Endothelial cell of hepatic sinusoid (primary cell): ENCODE results near the gene DOCK2.
"Not testable (repeated sequence)": the region's sequence is repeated elsewhere in the genome, so short reads cannot be mapped to it uniquely, and the experiment has no call there.

ENCODE experiments used
- in situ Hi-C: cut with HindIII; loops from 2 replicates; pipeline ENCODE4 v1.10.0; 2017; ENCODE audit warnings: low sequenced_read_pairs

Gene DOCK2

DNA sequence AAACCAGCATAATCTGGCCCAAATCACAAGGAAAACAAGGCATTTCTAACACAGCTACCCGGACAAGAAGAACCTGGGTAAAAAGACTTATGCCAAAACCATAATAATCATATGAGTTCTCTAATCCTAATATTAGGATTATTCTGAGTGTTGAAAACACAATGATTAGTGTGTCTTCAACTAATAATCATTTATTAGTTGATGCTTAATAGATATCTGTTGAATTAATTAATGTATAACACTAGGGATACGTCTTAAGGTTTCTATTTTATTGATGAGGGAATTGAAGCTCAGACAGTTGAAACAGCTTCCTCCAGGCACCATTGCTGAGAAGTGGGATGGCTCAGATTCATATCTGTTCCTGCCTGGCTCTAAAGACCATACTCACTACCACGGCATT lies 112.2 kb downstream of the DOCK2 start:
- in situ Hi-C loops = no loop called here

DNA sequence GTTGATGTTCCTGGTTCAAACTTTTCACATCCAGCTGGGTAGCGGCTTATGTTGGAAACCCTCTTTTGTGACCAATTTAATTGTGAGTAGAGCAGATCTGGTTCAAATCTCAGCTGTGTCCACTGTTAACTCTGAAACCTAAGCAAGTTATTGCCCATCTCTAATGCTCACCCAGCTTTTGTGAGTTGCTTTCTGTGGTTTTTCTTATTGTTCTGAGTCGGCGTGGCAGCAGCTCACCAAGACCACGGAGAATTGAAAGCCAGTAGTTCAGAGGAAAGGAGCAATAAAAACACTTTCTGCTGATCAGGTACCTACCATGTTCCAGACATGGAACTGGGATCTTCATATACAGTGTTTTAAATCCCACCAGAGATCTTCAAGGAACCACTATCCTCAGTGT lies 114.4 kb downstream of the DOCK2 start:
- in situ Hi-C loops = no loop called here

DNA sequence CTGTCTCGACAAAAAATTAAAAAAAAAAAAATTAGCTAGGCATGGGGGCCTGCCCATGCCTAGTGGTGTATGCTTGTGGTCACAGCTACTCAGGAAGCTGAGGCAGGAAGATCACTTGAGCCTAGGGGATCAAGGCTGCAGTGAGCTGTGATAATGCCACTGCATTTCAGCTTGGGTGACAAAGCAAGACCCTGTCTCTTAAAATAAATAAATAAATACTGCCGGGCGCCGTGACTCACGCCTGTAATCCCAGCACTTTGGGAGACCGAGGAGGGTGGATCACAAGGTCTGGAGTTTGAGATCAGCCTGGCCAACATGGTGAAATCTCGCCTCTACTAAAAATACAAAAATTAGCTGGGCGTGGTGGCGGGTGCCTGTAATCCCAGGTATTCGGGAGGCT lies 115.5 kb downstream of the DOCK2 start:
- in situ Hi-C loops = not testable (repeated sequence)

DNA sequence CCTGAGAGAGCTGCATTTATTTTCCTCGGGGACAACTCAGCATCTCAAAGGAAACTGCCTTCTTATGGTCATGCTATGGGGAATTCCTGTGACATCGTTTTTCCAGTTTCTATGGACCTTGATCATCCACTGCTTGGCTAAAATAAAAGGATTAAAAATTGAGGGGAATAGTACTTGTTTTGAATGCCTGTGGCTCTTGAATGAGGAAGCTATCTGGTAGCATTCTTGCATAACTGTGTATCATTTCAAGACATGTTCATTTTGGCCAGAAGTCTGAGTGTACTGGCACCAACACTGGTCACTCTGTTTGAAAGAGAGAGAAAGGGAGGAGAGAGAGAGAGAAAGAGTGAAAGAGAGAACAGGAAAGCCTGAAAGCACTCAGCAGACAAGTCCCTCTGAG lies 116.7 kb downstream of the DOCK2 start:
- in situ Hi-C loops = no loop called here

DNA sequence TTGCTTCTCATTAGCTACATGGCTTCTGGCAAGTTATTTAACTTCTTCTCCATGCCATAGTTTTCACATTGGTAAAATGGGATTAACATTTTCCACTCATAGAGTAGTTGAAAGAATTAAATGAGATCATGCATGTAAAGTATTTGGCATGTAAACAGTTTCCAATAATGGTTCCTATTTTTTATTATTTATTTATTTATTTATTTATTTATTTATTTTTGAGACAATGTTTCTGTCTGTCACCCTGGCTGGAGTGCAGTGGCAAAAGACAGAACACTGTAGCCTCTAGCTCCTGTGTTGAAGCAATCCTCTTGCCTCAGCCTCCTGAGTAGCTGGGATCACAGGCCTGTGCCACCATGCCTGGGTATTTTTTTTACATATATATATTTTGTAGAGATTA lies 117.7 kb downstream of the DOCK2 start:
- in situ Hi-C loops = no loop called here

DNA sequence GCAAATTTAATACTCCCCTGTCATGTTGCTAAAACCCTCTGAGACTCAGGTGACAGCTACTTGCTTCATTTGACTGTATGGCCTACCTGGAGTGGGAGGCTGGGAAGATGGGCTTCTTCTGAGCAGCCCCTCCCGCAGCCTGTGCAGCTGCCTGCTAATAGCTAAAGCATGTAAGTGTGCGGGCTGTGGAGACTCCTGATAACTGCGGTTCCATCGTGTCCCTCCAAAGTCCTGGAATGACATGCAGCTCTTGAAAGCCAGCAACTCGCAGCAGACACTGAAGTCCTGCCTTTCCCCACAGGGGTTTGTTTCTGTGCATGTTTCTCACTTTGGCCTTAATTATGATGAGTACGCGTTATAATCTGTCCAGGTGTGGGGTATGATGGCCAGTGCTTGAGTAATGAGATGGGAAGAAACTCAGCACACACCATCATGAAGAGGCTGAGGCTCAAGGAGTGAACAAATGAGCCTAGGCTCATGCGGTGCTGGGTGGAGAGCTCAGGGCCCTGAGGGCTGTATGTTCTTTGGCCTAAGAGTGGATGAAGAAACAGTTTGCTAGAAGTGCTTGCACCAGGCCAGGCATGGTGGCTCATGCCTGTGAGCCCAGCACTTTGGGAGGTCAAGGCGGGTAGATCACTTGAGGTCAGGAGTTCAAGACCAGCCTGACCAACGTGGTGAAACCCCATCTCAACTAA lies 119.1 kb downstream of the DOCK2 start:
- in situ Hi-C loops = no loop called here

DNA sequence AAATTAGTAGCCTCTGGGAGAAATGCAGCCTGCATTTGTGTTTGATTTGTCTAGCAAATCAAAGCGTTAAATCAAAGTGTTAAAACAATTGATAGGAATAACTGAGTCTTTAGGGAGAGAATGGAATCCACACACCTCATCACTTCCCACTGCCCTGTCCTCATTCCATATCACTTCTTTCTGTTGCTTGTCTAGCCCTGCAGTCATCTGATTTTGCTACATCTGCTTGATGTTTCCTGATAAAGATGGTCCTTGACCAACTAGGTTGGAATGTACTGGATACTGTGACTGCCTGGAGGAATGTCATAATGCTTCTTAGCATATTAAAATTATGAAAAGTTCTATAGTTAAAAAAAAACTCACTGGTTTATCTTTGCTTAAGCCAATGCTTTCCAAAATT lies 119.9 kb downstream of the DOCK2 start:
- in situ Hi-C loops = no loop called here

DNA sequence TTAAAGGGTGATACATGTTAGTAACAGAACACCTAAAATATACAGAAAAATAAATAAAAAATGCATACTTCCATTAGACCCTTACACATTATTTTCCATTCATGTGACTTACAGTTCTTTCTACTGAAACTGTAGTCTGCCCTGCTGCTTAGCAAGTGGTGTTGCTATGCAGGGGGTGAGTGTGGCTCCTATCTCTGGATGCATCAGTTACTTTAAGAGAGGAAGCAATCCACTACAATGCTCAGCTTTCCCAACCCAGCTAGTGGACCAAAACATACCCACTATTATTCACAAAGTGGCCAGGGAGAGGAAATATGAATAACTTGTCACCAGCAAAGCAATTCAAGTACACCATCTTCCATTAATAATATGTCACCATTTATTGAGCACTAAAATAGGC lies 121.8 kb downstream of the DOCK2 start:
- in situ Hi-C loops = no loop called here

DNA sequence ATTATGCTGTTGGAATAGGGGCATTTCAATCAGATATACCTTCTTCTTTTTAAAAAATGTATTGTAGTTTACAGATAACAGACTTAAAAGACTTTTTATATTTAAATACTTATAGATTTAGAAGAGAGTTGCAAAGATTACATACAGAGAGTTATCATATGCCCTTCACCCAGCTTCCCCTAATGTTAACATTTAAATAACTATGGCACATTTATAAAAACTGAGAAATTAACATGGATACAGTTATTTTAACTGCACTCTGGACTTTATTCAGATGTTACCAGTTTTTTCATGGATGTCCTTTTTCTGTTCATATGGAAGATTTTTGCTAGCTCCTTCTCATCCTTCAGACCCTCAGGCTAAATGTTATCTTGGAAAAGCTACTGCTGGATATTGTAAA lies 123.2 kb downstream of the DOCK2 start:
- in situ Hi-C loops = no loop called here

DNA sequence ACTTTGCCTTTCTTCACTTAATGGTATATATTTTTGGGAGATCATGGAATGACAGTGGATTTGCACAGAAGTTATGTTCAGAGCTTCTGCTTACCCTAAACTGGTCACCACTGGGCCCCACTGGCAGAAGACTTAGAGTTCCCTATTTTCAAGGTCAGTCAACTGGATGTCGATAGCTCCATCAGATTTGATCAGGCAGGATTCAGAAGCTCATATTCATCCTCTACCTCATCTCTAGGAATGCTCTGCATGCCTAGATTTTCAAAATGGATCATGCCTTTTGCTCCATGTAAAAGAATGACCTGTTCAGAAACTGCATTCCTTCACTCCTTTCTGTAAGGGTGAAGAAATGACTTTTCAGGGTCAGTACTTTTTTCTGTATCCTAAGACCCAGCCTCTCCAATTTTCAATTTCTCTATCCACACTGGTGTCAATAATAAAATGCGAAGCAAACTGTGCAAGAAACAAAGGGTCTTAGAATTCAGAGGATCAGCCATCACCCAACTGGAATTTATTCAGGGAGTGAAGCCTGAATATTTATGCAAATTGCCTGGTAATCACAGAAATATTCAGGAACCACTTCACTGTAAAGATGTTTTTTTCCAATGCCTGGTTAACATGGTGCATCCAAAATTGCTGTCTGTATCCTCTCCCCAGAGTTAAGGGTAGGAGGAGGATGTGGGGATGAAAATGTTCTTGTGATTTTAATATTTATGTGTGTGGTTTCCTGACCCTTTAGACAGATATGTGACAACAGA lies 125.4 kb downstream of the DOCK2 start:
- in situ Hi-C loops = no loop called here

DNA sequence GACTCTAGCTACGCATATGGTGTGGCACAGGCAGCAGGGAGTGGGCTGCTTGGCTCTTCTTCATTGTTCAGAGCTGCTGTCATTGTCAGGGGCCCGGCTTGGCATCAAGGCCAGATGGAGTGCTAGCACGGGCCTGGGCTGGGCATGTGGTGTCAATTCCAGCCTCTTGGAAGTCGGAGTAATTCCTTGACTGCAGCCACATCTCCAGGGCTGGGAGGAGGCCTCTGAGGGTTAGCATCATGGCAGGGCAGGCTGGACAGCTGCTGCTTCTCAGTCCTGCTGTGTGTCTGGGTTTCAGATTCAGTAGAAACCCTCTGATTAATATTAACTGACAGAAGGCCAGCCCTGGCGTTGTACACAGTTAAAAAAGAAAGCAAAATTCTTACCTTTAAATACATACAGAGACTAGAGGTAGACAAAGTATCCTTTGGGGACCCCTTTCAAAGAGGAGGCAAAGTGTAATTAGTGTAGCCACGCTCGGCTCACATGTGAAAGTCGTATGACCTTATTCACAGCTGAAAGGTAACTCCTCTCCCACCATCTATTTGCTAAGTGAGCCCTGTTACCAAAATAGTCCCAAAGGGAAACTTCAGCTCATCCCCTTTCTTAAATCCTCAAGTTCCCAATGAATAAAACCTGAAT lies 126.4 kb downstream of the DOCK2 start:
- in situ Hi-C loops = no loop called here

DNA sequence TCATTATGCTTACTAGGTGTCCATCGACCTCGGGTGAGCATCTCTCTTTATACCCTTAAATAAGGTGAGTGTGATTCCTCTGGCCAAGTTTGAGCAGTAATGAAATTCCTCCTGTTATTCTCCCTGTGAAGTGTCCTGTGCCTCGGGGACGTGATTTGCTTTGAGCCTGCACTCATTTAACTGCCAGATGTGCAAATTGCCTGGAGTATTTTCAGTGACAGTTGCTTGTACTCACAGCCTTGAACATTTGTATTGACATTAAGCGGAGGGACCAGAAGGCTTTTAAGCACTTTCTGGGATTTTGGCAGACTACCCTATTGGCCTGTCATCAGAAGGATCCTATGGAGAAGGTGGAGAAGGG lies 126.9 kb downstream of the DOCK2 start:
- in situ Hi-C loops = no loop called here

DNA sequence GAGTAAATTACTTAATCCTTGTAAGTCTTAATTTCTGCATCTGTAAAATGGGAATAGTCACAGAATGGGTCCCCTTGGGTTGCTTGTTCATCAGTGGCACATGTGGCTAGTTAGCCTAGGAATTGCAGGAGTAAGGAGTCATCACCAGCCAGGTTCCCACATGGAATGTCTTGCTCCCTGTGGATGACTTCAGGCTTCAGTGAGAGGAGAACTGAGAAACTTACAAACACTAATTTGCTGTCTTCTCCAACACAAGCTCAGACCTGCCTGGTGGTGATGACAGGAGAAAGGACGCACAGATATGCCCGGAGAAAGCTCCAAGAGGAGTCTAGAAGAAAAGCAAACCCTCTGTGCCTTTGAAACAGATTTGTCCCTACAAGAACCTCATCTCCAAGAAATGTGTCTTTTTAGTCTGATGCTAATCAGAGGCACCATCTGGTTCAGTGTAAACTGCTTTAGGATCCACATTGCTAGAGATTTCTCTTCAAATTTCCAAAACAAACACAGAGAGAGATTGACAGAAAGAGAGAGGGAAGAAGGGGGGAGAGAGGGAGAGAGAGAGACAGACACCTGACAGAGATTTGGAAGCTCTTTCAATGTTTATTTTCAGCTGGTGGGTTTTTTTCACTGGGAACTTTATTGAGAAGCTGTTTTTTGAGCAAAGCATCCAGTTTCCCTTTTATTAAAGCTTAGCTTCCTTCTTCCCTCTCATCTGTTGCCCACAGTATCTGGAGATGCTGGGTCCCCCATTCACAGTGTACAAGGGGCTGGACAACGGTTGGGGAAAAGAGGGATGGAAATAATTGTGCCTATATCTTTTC lies 128.3 kb downstream of the DOCK2 start:
- in situ Hi-C loops = no loop called here

DNA sequence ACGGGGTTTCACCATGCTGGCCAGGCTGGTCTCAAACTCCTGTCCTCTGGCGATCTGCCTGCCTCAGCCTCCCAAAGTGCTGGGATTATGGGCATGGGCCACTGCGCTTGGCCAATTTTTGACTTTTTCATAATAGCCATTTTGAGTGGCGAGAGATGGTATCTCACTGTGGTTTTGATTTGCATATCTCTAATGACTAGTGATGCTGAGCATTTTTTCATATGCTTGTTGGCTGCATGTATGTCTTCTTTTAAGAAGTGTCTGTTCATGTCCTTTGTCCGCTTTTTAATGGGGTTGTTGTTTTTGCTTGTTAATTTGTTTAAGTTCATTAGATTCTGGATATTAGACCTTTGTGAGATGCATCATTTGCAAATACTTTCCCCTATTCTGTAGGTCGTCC lies 129.9 kb downstream of the DOCK2 start:
- in situ Hi-C loops = not testable (repeated sequence)

DNA sequence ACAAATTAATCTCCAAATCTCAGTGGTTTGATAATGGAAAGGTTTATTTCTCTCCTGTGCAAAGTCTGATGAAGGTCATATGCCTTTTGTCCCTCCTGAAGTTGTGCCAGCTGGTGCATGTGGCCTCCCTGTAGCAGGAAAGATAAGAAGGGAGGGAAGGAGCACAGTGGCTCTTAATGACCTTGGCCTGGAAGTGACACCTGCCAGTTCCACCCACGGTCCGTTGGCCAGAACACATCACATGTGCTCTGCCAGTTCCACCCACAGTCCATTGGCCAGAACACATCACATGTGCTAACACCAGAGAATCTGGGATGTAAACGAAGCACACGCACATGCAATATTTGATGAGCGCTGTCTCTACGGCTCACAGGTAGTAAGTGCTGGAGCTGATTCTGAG lies 130.9 kb downstream of the DOCK2 start:
- in situ Hi-C loops = no loop called here

DNA sequence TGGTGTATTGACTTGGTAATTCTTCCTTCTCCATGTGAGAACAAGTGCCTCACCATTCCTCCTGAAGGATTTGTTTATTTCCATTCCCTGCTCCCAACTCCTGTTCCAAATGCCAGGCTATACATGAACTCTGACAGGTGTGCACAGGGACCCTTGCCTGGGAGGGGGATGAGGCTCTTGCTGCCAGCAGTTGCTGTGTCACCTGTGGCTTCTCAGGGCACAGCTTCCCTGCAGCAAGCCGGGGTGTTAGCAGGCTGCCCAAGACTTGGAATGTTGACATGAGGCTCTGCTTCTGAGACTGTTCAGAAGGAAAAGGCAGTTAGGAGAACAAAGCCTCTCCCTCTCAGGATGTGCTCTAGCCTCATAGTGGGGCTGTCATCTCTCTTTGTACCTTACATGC lies 131.3 kb downstream of the DOCK2 start:
- in situ Hi-C loops = no loop called here

DNA sequence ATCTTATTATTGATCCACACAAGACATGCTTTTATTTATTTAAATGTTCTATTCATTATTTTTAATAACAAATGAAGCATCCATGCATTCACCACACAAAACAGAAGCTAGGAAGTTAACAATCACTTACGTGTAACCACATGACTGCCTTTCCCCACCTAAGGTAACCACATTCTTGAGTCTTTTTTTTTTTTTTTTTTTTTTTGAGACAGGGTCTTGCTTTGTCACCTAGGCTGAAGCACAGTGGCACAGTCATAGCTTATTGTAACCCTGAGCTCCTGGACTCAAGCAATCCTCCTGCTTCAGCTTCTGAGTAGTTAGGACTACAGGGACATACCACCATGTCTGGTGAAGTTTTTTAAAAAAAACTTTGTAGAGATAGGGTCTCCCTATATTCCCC lies 133.0 kb downstream of the DOCK2 start:
- in situ Hi-C loops = no loop called here

DNA sequence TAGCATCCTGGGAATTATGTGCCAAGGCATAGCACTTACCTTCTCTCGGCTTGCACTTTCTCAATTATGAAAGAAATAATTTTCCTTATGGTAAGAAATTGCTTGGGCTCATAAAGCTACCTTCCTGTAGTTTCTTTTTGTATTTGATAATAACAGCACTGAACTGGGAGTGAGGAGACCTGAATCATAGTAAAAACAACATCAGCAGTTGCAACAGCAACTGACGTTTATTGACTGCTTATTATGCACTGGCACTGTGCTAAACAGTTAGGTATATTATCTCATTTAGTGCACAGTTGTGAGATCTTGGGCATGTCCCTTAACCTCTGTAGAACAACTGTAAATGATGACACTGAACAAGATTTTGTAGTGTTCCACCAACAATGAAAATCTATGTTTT lies 135.2 kb downstream of the DOCK2 start:
- in situ Hi-C loops = no loop called here

DNA sequence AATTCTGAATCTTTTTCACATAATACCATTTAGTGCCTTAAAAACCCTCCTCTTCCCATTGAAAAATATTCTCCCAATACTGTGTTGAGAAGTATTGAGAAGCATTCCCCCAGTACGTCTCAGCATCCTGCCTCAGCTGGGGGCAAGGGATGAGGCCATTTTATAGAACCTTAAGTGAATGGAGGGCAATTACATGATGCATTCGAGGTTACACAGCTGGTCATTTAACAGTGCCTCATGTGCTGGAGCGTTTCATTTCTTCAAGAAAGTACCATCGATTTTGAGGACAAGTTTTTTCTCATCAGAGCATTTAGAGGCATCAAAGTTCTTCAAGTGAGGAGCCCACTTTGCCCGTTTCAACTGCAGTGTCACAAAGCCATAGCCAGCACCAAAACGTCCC lies 135.6 kb downstream of the DOCK2 start:
- in situ Hi-C loops = no loop called here

DNA sequence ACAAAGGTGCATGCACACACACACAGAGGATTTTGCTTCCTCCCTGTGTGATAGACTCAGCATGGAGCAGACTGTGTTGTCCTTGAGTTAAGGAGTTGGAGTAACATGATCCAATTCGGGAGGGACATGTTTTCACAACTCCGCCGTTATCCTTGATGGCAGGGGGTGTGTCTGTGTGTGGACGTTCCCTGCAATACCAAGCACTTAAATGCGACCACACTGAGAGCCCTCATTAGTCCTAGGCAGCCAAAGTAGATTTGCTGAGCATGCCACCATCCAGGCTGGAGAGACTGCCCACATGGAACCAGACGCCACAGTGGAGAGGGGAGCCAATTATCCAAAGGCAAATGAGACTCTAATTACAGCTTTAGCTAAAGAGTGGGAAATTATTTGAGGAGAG lies 140.1 kb downstream of the DOCK2 start:
- in situ Hi-C loops = no loop called here
